ENCODE results near the gene NUDT16L1. TPM values are rescaled to one million over a fixed set of nuclear protein-coding genes. Genes with fewer than 3 reads are reported as not detected.

The NUDT16L1 gene
- 54.7 TPM for total RNA-seq

GRCh38 chr16:4693296-4693955, at the start of gene NUDT16L1:
NUDT16L1 (plus strand) TSS chr16:4693562; CDS start chr16:4693727, 165 bp downstream.

GRCh38 chr16:4734063-4734729, 40.8 kb downstream of the NUDT16L1 start, which contains the start of the genes ANKS3 and DNAAF8:
ANKS3 (minus strand) TSS chr16:4734271; CDS start chr16:4730149, 4,122 bp downstream.
DNAAF8 (plus strand) TSS chr16:4734537; CDS start chr16:4736515, 1,978 bp downstream.

Small RNAs within 50 kb of the gene (small RNA-seq; reads per million reads assigned to genes)
- not detected for gene MIR6769A (ENCODE audit: low replicate concordance)

Other genes starting within 250 kb of the NUDT16L1 start
- 30.5 TPM for gene NMRAL1, start 218.9 kb upstream of the NUDT16L1 start, total RNA-seq
- 27.9 TPM for gene HMOX2, start 217.2 kb upstream of the NUDT16L1 start, total RNA-seq
- 16.6 TPM for gene CDIP1, start 154.8 kb upstream of the NUDT16L1 start, total RNA-seq
- 0.12 TPM for gene C16orf96, start 137.2 kb upstream of the NUDT16L1 start, total RNA-seq
- 15.9 TPM for gene UBALD1, start 78.7 kb upstream of the NUDT16L1 start, total RNA-seq
- 59.4 TPM for gene MGRN1, start 68.7 kb upstream of the NUDT16L1 start, total RNA-seq
- gene ANKS3, start 40.7 kb downstream of the NUDT16L1 start, total RNA-seq = 25.6 TPM
- 1.1 TPM for gene DNAAF8, start 41.0 kb downstream of the NUDT16L1 start, total RNA-seq
- gene ZNF500, start 73.6 kb downstream of the NUDT16L1 start, total RNA-seq = 20.8 TPM
- gene SEPTIN12, start 94.8 kb downstream of the NUDT16L1 start, total RNA-seq = not detected
- 10.1 TPM for gene SMIM22, start 101.8 kb downstream of the NUDT16L1 start, total RNA-seq
- gene ROGDI, start 109.1 kb downstream of the NUDT16L1 start, total RNA-seq = 19.6 TPM
- 67.5 TPM for gene GLYR1, start 153.7 kb downstream of the NUDT16L1 start, total RNA-seq
- 27.6 TPM for gene UBN1, start 153.9 kb downstream of the NUDT16L1 start, total RNA-seq
- 22.7 TPM for gene PPL, start 243.6 kb downstream of the NUDT16L1 start, total RNA-seq